ENCODE measurements around the gene CXCL3.

Gene CXCL3

GRCh38 chr4:74055096-74055495, 16.6 kb upstream of the CXCL3 start:
- no peak for DNase-seq (ENCODE audit: low spot score)

- DNase-seq (ENCODE audit: low spot score) = no peak
Measured at GRCh38 chr4:74054483-74055047, 16.1 kb upstream of the CXCL3 start.

GRCh38 chr4:74047152-74047551, 8.7 kb upstream of the CXCL3 start:
- no peak for DNase-seq (ENCODE audit: low spot score)

- DNase-seq (ENCODE audit: low spot score) = no peak
Measured at GRCh38 chr4:74045772-74046171, 7.3 kb upstream of the CXCL3 start.

- no peak for DNase-seq (ENCODE audit: low spot score)
Measured at GRCh38 chr4:74045247-74045646, 6.8 kb upstream of the CXCL3 start.

- DNase-seq (ENCODE audit: low spot score) = no peak
Measured at GRCh38 chr4:74044677-74045076, 6.2 kb upstream of the CXCL3 start.

- DNase-seq (ENCODE audit: low spot score) = peak; percentile 37
Measured at GRCh38 chr4:74042681-74043080, 4.2 kb upstream of the CXCL3 start.

GRCh38 chr4:74041418-74041817, 2.9 kb upstream of the CXCL3 start:
- DNase-seq (ENCODE audit: low spot score) = no peak

- peak; percentile 20 for DNase-seq (ENCODE audit: low spot score)
Measured at GRCh38 chr4:74039315-74039763, 850 bp upstream of the CXCL3 start.

- no peak for DNase-seq (ENCODE audit: low spot score)
Measured at GRCh38 chr4:74038086-74038424, 434 bp downstream of the CXCL3 start.

- DNase-seq (ENCODE audit: low spot score) = no peak
Measured at GRCh38 chr4:74037076-74037955, 1.2 kb downstream of the CXCL3 start.

- DNase-seq (ENCODE audit: low spot score) = no peak
Measured at GRCh38 chr4:74033739-74034138, 4.8 kb downstream of the CXCL3 start.

- DNase-seq (ENCODE audit: low spot score) = no peak
Measured at GRCh38 chr4:74032064-74032463, 6.4 kb downstream of the CXCL3 start.

- DNase-seq (ENCODE audit: low spot score) = no peak
Measured at GRCh38 chr4:74031576-74031975, 6.9 kb downstream of the CXCL3 start.

GRCh38 chr4:74030285-74030684, 8.2 kb downstream of the CXCL3 start:
- no peak for DNase-seq (ENCODE audit: low spot score)

GRCh38 chr4:74028504-74028903, 10.0 kb downstream of the CXCL3 start:
- no peak for DNase-seq (ENCODE audit: low spot score)

GRCh38 chr4:74023709-74024108, 14.8 kb downstream of the CXCL3 start:
- no peak for DNase-seq (ENCODE audit: low spot score)

GRCh38 chr4:74021601-74022000, 16.9 kb downstream of the CXCL3 start:
- no peak for DNase-seq (ENCODE audit: low spot score)

- no peak for DNase-seq (ENCODE audit: low spot score)
Measured at GRCh38 chr4:74018771-74019170, 19.7 kb downstream of the CXCL3 start.

- DNase-seq (ENCODE audit: low spot score) = no peak
Measured at GRCh38 chr4:74018116-74018515, 20.4 kb downstream of the CXCL3 start.

- no peak for DNase-seq (ENCODE audit: low spot score)
Measured at GRCh38 chr4:74016068-74016467, 22.4 kb downstream of the CXCL3 start.

- DNase-seq (ENCODE audit: low spot score) = no peak
Measured at GRCh38 chr4:74015126-74015780, 23.2 kb downstream of the CXCL3 start.

- no peak for DNase-seq (ENCODE audit: low spot score)
Measured at GRCh38 chr4:74014332-74014731, 24.2 kb downstream of the CXCL3 start.
